GM10266 (cell line): ENCODE measurements around the gene MYL3.

Experiments used
- DNase-seq: peaks from one replicate; pipeline ENCODE4 v3.0.0; 2012; ENCODE audit errors: extremely low spot score
- CTCF ChIP-seq: IDR thresholded peaks from 2 replicates; pipeline ENCODE4 v1.5.1; 2012; ENCODE audit warnings: mild to moderate bottlenecking, low read depth; ENCODE audit not compliant: control insufficient read depth, insufficient read depth; ENCODE audit errors: missing control alignments

MYL3 gene

DNA sequence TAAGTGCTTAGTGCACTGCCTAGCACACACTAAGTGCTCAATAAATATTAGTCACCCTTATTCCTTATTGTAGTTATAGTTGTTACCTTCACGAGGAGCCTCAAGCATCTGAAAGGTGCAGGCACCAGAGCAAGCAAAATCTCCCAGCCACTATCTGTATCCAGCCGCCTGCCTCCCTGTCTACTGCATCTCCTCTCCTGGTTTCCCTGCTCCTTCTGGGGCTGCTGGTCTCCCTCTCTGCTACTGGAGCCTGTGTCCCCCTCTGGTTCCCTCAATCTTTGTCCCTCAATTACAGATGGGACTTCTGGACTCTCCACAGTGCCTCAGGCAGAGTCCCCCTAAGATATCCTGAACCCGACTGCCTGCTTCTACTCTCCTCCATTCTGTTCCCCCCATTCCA, 18.8 kb downstream of the MYL3 start:
- DNase-seq = no peak
- no peak for TF ChIP-seq CTCF

GRCh38 chr3:46843508-46843907, 19.7 kb downstream of the MYL3 start:
- no peak for TF ChIP-seq CTCF

GRCh38 chr3:46840491-46840890, 22.8 kb downstream of the MYL3 start:
- no peak for DNase-seq
- TF ChIP-seq CTCF = no peak

More at GRCh38 chr3:46843508-46843907, 19.7 kb downstream of the MYL3 start:
- no peak for DNase-seq

DNA sequence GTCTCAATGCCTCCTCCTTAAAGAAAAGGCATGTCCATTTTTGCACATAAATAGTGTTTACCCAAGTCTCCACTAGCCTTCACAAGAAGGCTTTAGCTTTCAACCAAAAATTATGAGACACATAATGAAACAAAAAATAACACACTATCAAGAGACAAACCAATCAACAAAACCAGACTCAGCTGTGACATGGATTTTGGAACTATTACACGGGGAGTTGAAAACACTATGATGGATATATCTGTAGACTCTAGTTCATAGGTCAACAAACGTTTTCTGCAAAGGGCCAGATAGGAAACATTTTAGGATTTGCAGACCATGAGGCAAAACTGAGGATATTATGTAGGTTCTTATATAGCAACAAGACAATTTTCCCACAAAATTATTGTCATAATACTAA, 24.9 kb downstream of the MYL3 start:
- no peak for DNase-seq
- no peak for TF ChIP-seq CTCF

DNA sequence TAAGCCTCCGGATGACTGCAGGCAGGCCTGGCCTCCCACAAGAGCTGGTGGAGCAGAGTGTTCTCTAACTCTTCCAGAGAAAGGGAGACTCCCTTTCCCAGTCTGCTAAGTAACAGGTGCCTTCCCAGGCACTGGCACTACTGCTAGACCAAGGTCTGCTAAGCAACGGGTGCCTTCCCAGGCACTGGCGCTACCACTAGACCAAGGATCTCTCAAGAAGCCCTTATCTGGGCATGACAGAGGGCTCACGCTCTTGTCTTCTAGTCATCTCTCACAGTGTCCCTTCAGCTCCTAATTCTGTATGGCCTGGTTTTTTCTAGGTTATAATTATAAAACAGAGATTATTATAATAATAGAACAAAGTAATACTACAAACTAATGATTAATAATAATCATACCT, 27.8 kb downstream of the MYL3 start:
- no peak for DNase-seq
- no peak for TF ChIP-seq CTCF

DNA sequence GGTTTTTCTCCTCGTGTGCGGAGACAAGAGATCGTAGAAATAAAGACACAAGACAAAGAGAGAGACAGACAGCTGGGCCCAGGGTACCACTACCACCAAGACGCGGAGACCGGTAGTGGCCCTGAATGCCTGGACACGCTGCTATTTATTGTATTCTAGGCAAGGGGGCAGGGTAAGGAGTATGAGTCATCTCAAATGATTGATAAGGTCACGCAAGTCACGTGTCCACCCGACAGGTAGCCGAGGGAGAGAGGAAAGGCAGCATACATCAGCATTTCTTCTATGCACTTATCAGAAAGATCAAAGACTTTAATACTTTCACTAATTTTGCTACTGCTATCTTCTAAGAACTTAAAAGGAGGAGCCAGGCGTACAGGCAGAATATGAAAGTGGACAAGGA, 28.2 kb downstream of the MYL3 start:
- no peak for TF ChIP-seq CTCF
- DNase-seq = no peak

- no peak for TF ChIP-seq CTCF
- no peak for DNase-seq
Observed at GRCh38 chr3:46833346-46834300, 29.6 kb downstream of the MYL3 start.
